Right lung (tissue), 10 donors: ENCODE measurements around the gene XYLB. TPM values are rescaled to one million over a fixed set of nuclear protein-coding genes. Genes with fewer than 3 reads are reported as not detected.
"Not testable (repeated sequence)": the region's sequence is repeated elsewhere in the genome, so short reads cannot be mapped to it uniquely, and the experiment has no call there.

Experiments used
- DNase-seq, 2 donors: peaks; one replicate each; pipeline ENCODE4 v3.0.0-alpha.2; 2013
- long read RNA-seq, 8 donors: transcript quantifications; one replicate each; lab custom pipeline, GENCODE V29; 2026
- polyA plus RNA-seq, 5 donors: library from polyadenylated mRNA; unstranded; fragments of 120-200 nt; gene quantifications; one replicate each; pipeline versions ENCODE4 v1.2.1 to v1.2.3, GENCODE V29; 2013; ENCODE audit warnings: inconsistent platforms in 1 of 5, low replicate concordance in 1 of 5; ENCODE audit not compliant: insufficient read length in 5 of 5, insufficient read depth in 1 of 5

The XYLB gene
- polyA plus RNA-seq: 1 to 10 TPM; 4.5 to 8.3 (median 6.6) TPM
- long read RNA-seq, donor 1, partial matches to known transcripts: 0 of 2 reads
- long read RNA-seq, donor 1, other reads (novel, unspliced or antisense): 0 of 2 reads
- long read RNA-seq, donor 2: 0 reads
- long read RNA-seq, donor 3, partial matches to known transcripts: 0 of 1 reads
- long read RNA-seq, donor 3, other reads (novel, unspliced or antisense): 0 of 1 reads
- long read RNA-seq, donor 4: 0 reads
- long read RNA-seq, donor 5: 0 reads
- long read RNA-seq, donor 6, partial matches to known transcripts: 0 of 1 reads
- long read RNA-seq, donor 6, other reads (novel, unspliced or antisense): 0 of 1 reads
- long read RNA-seq, donor 7: 0 reads
- long read RNA-seq, donor 8: 0 reads

GRCh38 chr3:38346587-38347410 is at the start of gene XYLB:
TSS of gene XYLB (plus strand) at chr3:38346785. CDS start at chr3:38346869, 84 bp downstream.
- peak; percentile 78 to 80 for DNase-seq

GRCh38 chr3:38297053-38297452 is 49.5 kb upstream of the XYLB start:
- DNase-seq: not testable (repeated sequence)

- no peak for DNase-seq
These were observed 49.0 kb upstream of the XYLB start for GRCh38 chr3:38297537-38297936.

GRCh38 chr3:38297947-38298711 is 48.5 kb upstream of the XYLB start:
- DNase-seq: no peak

- no peak for DNase-seq
These were observed 39.6 kb upstream of the XYLB start for GRCh38 chr3:38306941-38307340.

- DNase-seq: no peak
These were observed 39.0 kb upstream of the XYLB start for GRCh38 chr3:38307599-38307998.

- DNase-seq: no peak
These were observed 38.1 kb upstream of the XYLB start for GRCh38 chr3:38308456-38308855.

- no peak for DNase-seq
These were observed 35.1 kb upstream of the XYLB start for GRCh38 chr3:38311476-38311875.

- no peak for DNase-seq
These were observed 34.6 kb upstream of the XYLB start for GRCh38 chr3:38311941-38312340.

GRCh38 chr3:38312356-38312755 is 34.2 kb upstream of the XYLB start:
- no peak for DNase-seq

GRCh38 chr3:38313263-38313662 is 33.3 kb upstream of the XYLB start:
- DNase-seq: no peak

- DNase-seq: no peak
These were observed 32.9 kb upstream of the XYLB start for GRCh38 chr3:38313695-38314094.

- DNase-seq: no peak
These were observed 32.3 kb upstream of the XYLB start for GRCh38 chr3:38314112-38314763.

- DNase-seq: no peak
These were observed 31.7 kb upstream of the XYLB start for GRCh38 chr3:38314764-38315487.

GRCh38 chr3:38315488-38316230 is 30.9 kb upstream of the XYLB start:
- no peak for DNase-seq

GRCh38 chr3:38316356-38317191 is 30.0 kb upstream of the XYLB start:
- no peak for DNase-seq

- no peak for DNase-seq
These were observed 29.3 kb upstream of the XYLB start for GRCh38 chr3:38317192-38317759.

- no peak for DNase-seq
These were observed 27.6 kb upstream of the XYLB start for GRCh38 chr3:38318766-38319671.
